H1 (cell line): ENCODE results near the gene KRT84. TPM values are rescaled to one million over a fixed set of nuclear protein-coding genes. Genes with fewer than 3 reads are reported as not detected.

ENCODE experiments used
- CTCF ChIA-PET: fragments of 300-600 bp; sonication (Branson Sonifier 250); formaldehyde crosslinking; loops from one replicate; lab custom pipeline; 2021; ENCODE audit not compliant: partially characterized antibody; lab: Charles Lee
- POLR2A ChIA-PET: fragments of 300-600 bp; sonication (Branson Sonifier 250); formaldehyde crosslinking; loops from one replicate; lab custom pipeline; 2021; ENCODE audit warnings: inconsistent platforms; ENCODE audit not compliant: partially characterized antibody; lab: Charles Lee
- DNase-seq, 2 experiments: peaks; one replicate each; pipeline versions ENCODE4 v3.0.0 to v3.0.0-alpha.2; 2010 to 2022; ENCODE audit warnings: low spot score in 2 of 2, low read depth in 1 of 2, mixed read lengths in 1 of 2
- FAIRE-seq: peaks from 2 replicates; lab custom pipeline; 2011; peaks lifted over from hg19 to GRCh38; lab: Jason Lieb, UNC
- H2AFZ ChIP-seq: 2 replicates; pipeline ENCODE4 v1.8.1; 2012; ENCODE audit warnings: low read length, inconsistent platforms
- H2AK5ac ChIP-seq: 2 replicates; pipeline ENCODE4 v1.6.1; 2013; ENCODE audit warnings: low read depth, low read length
- H2BK120ac ChIP-seq: replicated peaks from 2 replicates; pipeline ENCODE3; 2013; ENCODE audit warnings: low read depth, low read length, inconsistent platforms
- H2BK12ac ChIP-seq: 2 replicates; pipeline ENCODE4 v1.6.1; 2013; ENCODE audit warnings: low read depth, low read length
- H2BK15ac ChIP-seq: 2 replicates; pipeline ENCODE4 v1.6.1; 2013; ENCODE audit warnings: low read length
- H2BK20ac ChIP-seq: 2 replicates; pipeline ENCODE4 v1.6.1; 2013; ENCODE audit warnings: low read length
- H2BK5ac ChIP-seq: 2 replicates; pipeline ENCODE4 v1.6.1; 2013; ENCODE audit warnings: low read depth, low read length
- H3K14ac ChIP-seq: 2 replicates; pipeline ENCODE4 v1.6.1; 2013; ENCODE audit warnings: inconsistent platforms; ENCODE audit not compliant: insufficient read length
- H3K18ac ChIP-seq: 2 replicates; pipeline ENCODE4 v1.6.1; 2013; ENCODE audit warnings: low read length; ENCODE audit errors: extremely low read depth
- H3K23ac ChIP-seq: 2 replicates; pipeline ENCODE4 v1.6.1; 2013; ENCODE audit warnings: inconsistent platforms; ENCODE audit not compliant: insufficient read length
- H3K23me2 ChIP-seq: 2 replicates; pipeline ENCODE4 v1.6.1; 2013; ENCODE audit warnings: low read depth, low read length
- H3K27ac ChIP-seq: 2 replicates; pipeline ENCODE4 v1.6.1; 2011; ENCODE audit warnings: low read depth, low read length, inconsistent platforms
- H3K27me3 ChIP-seq, 4 experiments: replicated peaks in 1 of 4; 1 replicate in 1 of 4; 2 replicates in 3 of 4; pipeline versions ENCODE4 v1.6.1 to v1.8.1; 2011 to 2013; ENCODE audit warnings: low read length in 3 of 4, mild to moderate bottlenecking in 3 of 4, inconsistent platforms in 2 of 4, mixed read lengths in 2 of 4, moderate library complexity in 1 of 4; ENCODE audit not compliant: control insufficient read depth in 3 of 4, insufficient read depth in 3 of 4; ENCODE audit errors: extremely low read depth in 1 of 4
- H3K36me3 ChIP-seq, 4 experiments: 2 replicates each; pipeline versions ENCODE4 v1.6.1 to v1.8.1; 2011 to 2013; ENCODE audit warnings: mild to moderate bottlenecking in 4 of 4, low read length in 3 of 4, moderate library complexity in 2 of 4, control low read depth in 1 of 4, inconsistent platforms in 1 of 4; ENCODE audit not compliant: insufficient read depth in 4 of 4, control insufficient read depth in 2 of 4
- H3K4ac ChIP-seq: replicated peaks from 2 replicates; pipeline ENCODE3; 2013; ENCODE audit warnings: low read length, low read depth, mixed read lengths, inconsistent platforms; ENCODE audit not compliant: insufficient read length
- H3K4me1 ChIP-seq, 4 experiments: replicated peaks in 1 of 4; 1 replicate in 1 of 4; 2 replicates in 3 of 4; pipeline versions ENCODE4 v1.6.1 to v1.8.1; 2011 to 2013; ENCODE audit warnings: low read length in 3 of 4, inconsistent platforms in 2 of 4, mixed read lengths in 1 of 4; ENCODE audit not compliant: insufficient read depth in 4 of 4, control insufficient read depth in 3 of 4
- H3K4me2 ChIP-seq, 2 experiments: 2 replicates each; pipeline versions ENCODE4 v1.6.1 to v1.8.1; 2011 to 2013; ENCODE audit warnings: low read depth in 2 of 2, low read length in 2 of 2, control low read depth in 1 of 2, inconsistent platforms in 1 of 2, mild to moderate bottlenecking in 1 of 2; ENCODE audit not compliant: insufficient read depth in 1 of 2
- H3K4me3 ChIP-seq, 4 experiments: fragments of 200-600, 300-600 bp in 1 of 4; sonication (generic), shearing (Covaris generic), sonication (Bioruptor Twin) in 1 of 4; 2 replicates each; pipeline versions ENCODE4 v1.5.1 to v1.8.1; 2011 to 2016; ENCODE audit warnings: low read length in 4 of 4, low read depth in 3 of 4, control low read depth in 2 of 4, inconsistent platforms in 2 of 4, mild to moderate bottlenecking in 2 of 4, mixed read lengths in 1 of 4, moderate library complexity in 1 of 4; ENCODE audit not compliant: insufficient read depth in 2 of 4; ENCODE audit errors: extremely low read depth in 1 of 4
- H3K56ac ChIP-seq: replicated peaks from 2 replicates; pipeline ENCODE3; 2013; ENCODE audit warnings: low read depth, mild to moderate bottlenecking, mixed read lengths, low read length, inconsistent platforms; ENCODE audit not compliant: insufficient read length
- H3K79me1 ChIP-seq: 2 replicates; pipeline ENCODE4 v1.6.1; 2013; ENCODE audit warnings: low read depth, low read length, control low read depth
- H3K79me2 ChIP-seq, 2 experiments: 2 replicates each; pipeline versions ENCODE4 v1.6.1 to v1.8.1; 2012 to 2013; ENCODE audit warnings: low read length in 2 of 2, mild to moderate bottlenecking in 2 of 2, inconsistent platforms in 1 of 2; ENCODE audit not compliant: insufficient read depth in 2 of 2, control insufficient read depth in 1 of 2
- H3K9ac ChIP-seq, 4 experiments: replicated peaks in 1 of 4; 1 replicate in 1 of 4; 2 replicates in 3 of 4; pipeline versions ENCODE4 v1.6.1 to v1.8.1; 2011 to 2013; ENCODE audit warnings: low read depth in 3 of 4, low read length in 3 of 4, control low read depth in 2 of 4, mild to moderate bottlenecking in 2 of 4, moderate library complexity in 2 of 4, inconsistent platforms in 1 of 4; ENCODE audit errors: extremely low read depth in 1 of 4
- H3K9me3 ChIP-seq, 2 experiments: 2 replicates each; pipeline versions ENCODE4 v1.6.1 to v1.8.1; 2012 to 2013; ENCODE audit warnings: mild to moderate bottlenecking in 2 of 2, moderate library complexity in 2 of 2, control low read depth in 1 of 2, inconsistent platforms in 1 of 2, low read depth in 1 of 2, low read length in 1 of 2, mixed read lengths in 1 of 2; ENCODE audit not compliant: insufficient read depth in 2 of 2
- H4K20me1 ChIP-seq, 2 experiments: replicated peaks in 1 of 2; 2 replicates each; pipeline versions ENCODE3 to v1.8.1; 2011 to 2013; ENCODE audit warnings: inconsistent platforms in 2 of 2, low read length in 2 of 2, mild to moderate bottlenecking in 1 of 2; ENCODE audit not compliant: insufficient read depth in 2 of 2, control insufficient read depth in 1 of 2
- H4K5ac ChIP-seq: 2 replicates; pipeline ENCODE4 v1.6.1; 2013; ENCODE audit warnings: low read length, low read depth, mixed read lengths, inconsistent platforms; ENCODE audit not compliant: insufficient read length
- H4K8ac ChIP-seq: 2 replicates; pipeline ENCODE4 v1.8.0; 2013; ENCODE audit warnings: mild to moderate bottlenecking, moderate library complexity, low read length, inconsistent platforms; ENCODE audit not compliant: insufficient read depth; ENCODE audit errors: extremely low read depth
- H4K91ac ChIP-seq: replicated peaks from 2 replicates; pipeline ENCODE3; 2013; ENCODE audit warnings: low read length, mixed read lengths, inconsistent platforms; ENCODE audit not compliant: insufficient read length
- WGBS, 2 experiments: shearing (Covaris generic) in 1 of 2; methylation state at CpG; one replicate each; pipeline versions ENCODE4 v1.1.6 to v1.1.7; 2013 to 2015; ENCODE audit warnings: low lambda C conversion rate in 2 of 2, mixed read lengths in 2 of 2, inconsistent platforms in 1 of 2, low coverage in 1 of 2, missing lambda C conversion rate in 1 of 2; ENCODE audit not compliant: insufficient replicate concordance in 2 of 2, insufficient coverage in 1 of 2, insufficient read length in 1 of 2; ENCODE audit errors: extremely low coverage in 1 of 2, missing lambda C conversion rate in 1 of 2; 5-methylcytosine and 5-hydroxymethylcytosine counted together
- polyA plus RNA-seq, 7 experiments: library from polyadenylated mRNA; depleted of rRNA in 3 of 7; stranded (reverse) in 5 of 7; unstranded in 2 of 7; fragments of >200 nt in 5 of 7; fragments of 200-250 nt in 2 of 7; gene quantifications; 1 replicate in 5 of 7; 2 replicates in 1 of 7; 4 replicates in 1 of 7; pipeline versions ENCODE4 v1.2.1 to v1.2.3, GENCODE V29; 2011 to 2013; ENCODE audit warnings: missing spikeins in 2 of 7, mixed read lengths in 2 of 7
- total RNA-seq: library from RNA; stranded (reverse); fragmentation: NEBNext Ultra II Directional; extraction: Animal tissue kit (Norgen Biotek cat#: 25700); gene quantifications from 2 replicates; pipeline ENCODE4 v1.2.1, GENCODE V29; 2021
- TF ChIP-seq, protein P1 (sequence below), 3 experiments: IDR thresholded peaks; 1 replicate in 2 of 3; 2 replicates in 1 of 3; pipeline versions ENCODE4 v1.5.1 to v1.6.1; 2011; ENCODE audit warnings: low read length in 3 of 3, mild to moderate bottlenecking in 3 of 3, inconsistent platforms in 2 of 3, low read depth in 1 of 3, moderate library complexity in 1 of 3; ENCODE audit not compliant: insufficient read depth in 1 of 3; ENCODE audit errors: control extremely low read depth in 1 of 3

The KRT84 gene
- total and polyA plus RNA-seq, 2 of the 8 experiments (the other 6 are each of a cell fraction or from before 2014, with no cell fraction given) = not detected

DNA sequence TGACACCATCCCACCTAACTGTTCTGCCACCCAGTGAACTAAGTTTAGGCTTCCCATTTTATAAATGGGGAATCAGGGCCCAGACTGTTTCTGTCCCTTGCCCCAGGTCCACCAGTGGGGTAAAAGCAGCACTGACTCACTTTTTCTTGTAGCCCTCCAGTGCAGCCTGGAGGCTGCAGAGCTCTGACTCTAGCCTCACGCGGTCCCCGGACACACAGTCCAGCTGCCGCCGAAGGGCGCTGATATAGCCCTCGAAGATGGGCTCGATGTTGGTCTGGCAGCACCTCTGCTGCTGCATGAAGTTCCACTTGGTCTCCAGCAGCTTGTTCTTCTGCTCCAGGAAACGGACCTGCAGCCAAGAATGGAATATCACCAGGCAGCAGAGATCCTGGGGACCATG, 18.1 kb upstream of the KRT84 start:
- Histone ChIP-seq H4K5ac (no peak overlapping the region), H3K9me3 (peaks cover 2 to 5% of the 10 kb centered on the region in 2 experiments; a peak in 1 of 4 replicates), H4K20me1 (no peaks in the 10 kb centered on the region), H3K9ac (no peak overlapping the region), H3K14ac (no peak overlapping the region), H3K23ac (no peak overlapping the region), H3K18ac (no peak overlapping the region), H3K4me3 (no peak overlapping the region), H4K8ac (0 out of 2 replicates have a peak overlapping the region, but pooled peaks have one; percentile 17), H3K27ac (no peak overlapping the region), H3K36me3 (no peaks in the 10 kb centered on the region), H3K27me3 (no peaks in the 10 kb centered on the region; a peak in 1 of 7 replicates), H3K4me1 (peaks cover 0 to 5% (median under 1%) of the 10 kb centered on the region in 4 experiments; a peak in 1 of 7 replicates)
- 90% methylated on average over 9 of the region's 9 CpGs; no CpG with 5 or more reads in 1 of the 2 experiments for whole genome bisulfite sequencing, 2 experiments
- POLR2A ChIA-PET = no interaction called here
- DNase-seq = no peak
- TF ChIP-seq, protein P1, sequence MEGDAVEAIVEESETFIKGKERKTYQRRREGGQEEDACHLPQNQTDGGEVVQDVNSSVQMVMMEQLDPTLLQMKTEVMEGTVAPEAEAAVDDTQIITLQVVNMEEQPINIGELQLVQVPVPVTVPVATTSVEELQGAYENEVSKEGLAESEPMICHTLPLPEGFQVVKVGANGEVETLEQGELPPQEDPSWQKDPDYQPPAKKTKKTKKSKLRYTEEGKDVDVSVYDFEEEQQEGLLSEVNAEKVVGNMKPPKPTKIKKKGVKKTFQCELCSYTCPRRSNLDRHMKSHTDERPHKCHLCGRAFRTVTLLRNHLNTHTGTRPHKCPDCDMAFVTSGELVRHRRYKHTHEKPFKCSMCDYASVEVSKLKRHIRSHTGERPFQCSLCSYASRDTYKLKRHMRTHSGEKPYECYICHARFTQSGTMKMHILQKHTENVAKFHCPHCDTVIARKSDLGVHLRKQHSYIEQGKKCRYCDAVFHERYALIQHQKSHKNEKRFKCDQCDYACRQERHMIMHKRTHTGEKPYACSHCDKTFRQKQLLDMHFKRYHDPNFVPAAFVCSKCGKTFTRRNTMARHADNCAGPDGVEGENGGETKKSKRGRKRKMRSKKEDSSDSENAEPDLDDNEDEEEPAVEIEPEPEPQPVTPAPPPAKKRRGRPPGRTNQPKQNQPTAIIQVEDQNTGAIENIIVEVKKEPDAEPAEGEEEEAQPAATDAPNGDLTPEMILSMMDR (IDR thresholded peaks at IDR 0.05; ENCODE audit: control extremely low read depth in 1 of 3, insufficient read depth in 1 of 3, low read depth in 1 of 3, low read length in 3 of 3) = no peak
- TF ChIP-seq, all 59 proteins: peak for 0
- no peak overlapping the region for H3K4ac ChIP-seq
- no peak overlapping the region for H2BK5ac ChIP-seq
- H2BK120ac ChIP-seq = no peak overlapping the region
- H2BK20ac ChIP-seq = no peak overlapping the region
- H3K56ac ChIP-seq = no peak overlapping the region
- no peak overlapping the region for H2BK12ac ChIP-seq
- CTCF ChIA-PET = interaction anchor here (0.6 to 5.6 kb wide), 11 partner anchors 9 to 475 kb away, joined by 3 to 36 read pairs (median 4); partner anchors contain the start of gene KRT5
- H3K23me2 ChIP-seq = peaks cover 3% of the 10 kb centered on the region; the same call in 1 of the 2 replicates
- no peak overlapping the region for H4K91ac ChIP-seq
- no peak overlapping the region for H2AK5ac ChIP-seq
- FAIRE-seq = no peak
- no peaks in the 10 kb centered on the region for H3K79me2 ChIP-seq
- no peaks in the 10 kb centered on the region for H3K79me1 ChIP-seq
- no peak overlapping the region for H2BK15ac ChIP-seq
- H3K4me2 ChIP-seq = no peak overlapping the region
- no peak overlapping the region for H2AFZ ChIP-seq
